ENCODE data around the gene MYO18B.

Gene MYO18B

DNA sequence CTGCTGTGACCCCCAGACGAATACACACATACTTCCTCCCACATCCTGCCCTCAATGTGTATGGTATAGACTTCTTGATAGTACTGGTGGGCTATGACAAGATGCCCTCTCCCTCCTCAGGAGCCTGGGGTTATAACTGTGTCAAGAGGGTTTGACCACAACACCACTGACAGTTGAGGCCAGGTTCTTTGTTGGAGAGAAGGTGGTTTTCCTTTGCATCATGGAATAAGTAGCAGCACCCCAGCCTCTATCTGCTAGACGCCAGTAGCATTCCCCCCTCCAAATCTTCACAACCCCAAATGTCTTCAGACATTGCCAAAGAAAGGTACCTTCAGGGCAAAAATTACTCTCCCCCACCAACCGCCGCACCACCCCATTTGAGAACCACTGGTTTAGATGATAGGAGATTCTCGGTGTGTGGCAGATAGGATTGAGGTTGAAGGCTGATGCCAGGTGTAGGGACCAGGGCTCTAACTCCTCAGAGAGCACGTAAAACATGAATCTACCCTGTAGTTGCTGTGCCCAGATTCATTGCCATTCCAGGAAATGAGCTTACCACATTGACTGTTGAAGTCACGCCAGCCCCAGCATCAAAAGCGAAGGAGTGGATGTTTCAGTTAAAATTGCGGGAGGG, 5.5 kb upstream of the MYO18B start:
- no peak overlapping the region for H3K4me3 ChIP-seq (replicated peaks in 1 of 2; ENCODE audit: low read depth in 2 of 2, low read length in 2 of 2)
- TF ChIP-seq, protein P1, sequence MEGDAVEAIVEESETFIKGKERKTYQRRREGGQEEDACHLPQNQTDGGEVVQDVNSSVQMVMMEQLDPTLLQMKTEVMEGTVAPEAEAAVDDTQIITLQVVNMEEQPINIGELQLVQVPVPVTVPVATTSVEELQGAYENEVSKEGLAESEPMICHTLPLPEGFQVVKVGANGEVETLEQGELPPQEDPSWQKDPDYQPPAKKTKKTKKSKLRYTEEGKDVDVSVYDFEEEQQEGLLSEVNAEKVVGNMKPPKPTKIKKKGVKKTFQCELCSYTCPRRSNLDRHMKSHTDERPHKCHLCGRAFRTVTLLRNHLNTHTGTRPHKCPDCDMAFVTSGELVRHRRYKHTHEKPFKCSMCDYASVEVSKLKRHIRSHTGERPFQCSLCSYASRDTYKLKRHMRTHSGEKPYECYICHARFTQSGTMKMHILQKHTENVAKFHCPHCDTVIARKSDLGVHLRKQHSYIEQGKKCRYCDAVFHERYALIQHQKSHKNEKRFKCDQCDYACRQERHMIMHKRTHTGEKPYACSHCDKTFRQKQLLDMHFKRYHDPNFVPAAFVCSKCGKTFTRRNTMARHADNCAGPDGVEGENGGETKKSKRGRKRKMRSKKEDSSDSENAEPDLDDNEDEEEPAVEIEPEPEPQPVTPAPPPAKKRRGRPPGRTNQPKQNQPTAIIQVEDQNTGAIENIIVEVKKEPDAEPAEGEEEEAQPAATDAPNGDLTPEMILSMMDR (IDR thresholded peaks at IDR 0.05; ENCODE audit: low read depth, low read length): no peak
- DNase-seq (ENCODE audit: low read depth in 2 of 2): no peak

GRCh38 chr22:25739659-25740344, 2.2 kb upstream of the MYO18B start:
- DNase-seq (ENCODE audit: low read depth in 2 of 2): no peak
- TF ChIP-seq, protein P1 (IDR thresholded peaks at IDR 0.05; ENCODE audit: low read depth, low read length): no peak
- no peak overlapping the region for H3K4me3 ChIP-seq (replicated peaks in 1 of 2; ENCODE audit: low read depth in 2 of 2, low read length in 2 of 2)

GRCh38 chr22:25742918-25743708, 1.1 kb downstream of the MYO18B start:
- DNase-seq (ENCODE audit: low read depth in 2 of 2): no peak
- peak overlapping the region in 1 of 2 donors; percentile 8 for H3K4me3 ChIP-seq (replicated peaks in 1 of 2; ENCODE audit: low read depth in 2 of 2, low read length in 2 of 2)
- TF ChIP-seq, protein P1 (IDR thresholded peaks at IDR 0.05; ENCODE audit: low read depth, low read length): no peak

DNA sequence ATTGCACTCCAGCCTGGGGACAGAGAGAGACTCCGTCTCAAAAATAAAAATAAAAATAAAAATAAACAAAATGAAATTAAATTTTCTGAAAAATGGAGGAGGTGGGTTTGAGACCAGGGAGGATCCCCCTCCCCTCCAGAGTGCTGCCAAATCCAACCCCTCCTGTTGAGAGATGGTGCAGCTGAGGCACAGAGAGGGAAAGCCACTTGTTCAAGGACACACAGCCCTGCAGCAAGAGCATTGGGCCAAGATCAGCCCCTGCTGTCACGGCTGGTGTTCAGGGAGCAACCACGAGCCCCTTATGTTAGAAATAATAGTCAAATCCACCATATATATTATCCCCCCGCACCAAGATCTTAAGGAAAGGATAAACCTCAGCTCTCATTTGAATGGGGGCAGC, 2.7 kb downstream of the MYO18B start:
- DNase-seq (ENCODE audit: low read depth in 2 of 2): no peak
- TF ChIP-seq, protein P1 (IDR thresholded peaks at IDR 0.05; ENCODE audit: low read depth, low read length): no peak
- H3K4me3 ChIP-seq (replicated peaks in 1 of 2; ENCODE audit: low read depth in 2 of 2, low read length in 2 of 2): no peak overlapping the region

GRCh38 chr22:25745341-25746011, 3.5 kb downstream of the MYO18B start:
- peak; percentile 67 to 81 for DNase-seq (ENCODE audit: low read depth in 2 of 2)
- TF ChIP-seq, protein P1 (IDR thresholded peaks at IDR 0.05; ENCODE audit: low read depth, low read length): no peak
- H3K4me3 ChIP-seq (replicated peaks in 1 of 2; ENCODE audit: low read depth in 2 of 2, low read length in 2 of 2): no peak overlapping the region

DNA sequence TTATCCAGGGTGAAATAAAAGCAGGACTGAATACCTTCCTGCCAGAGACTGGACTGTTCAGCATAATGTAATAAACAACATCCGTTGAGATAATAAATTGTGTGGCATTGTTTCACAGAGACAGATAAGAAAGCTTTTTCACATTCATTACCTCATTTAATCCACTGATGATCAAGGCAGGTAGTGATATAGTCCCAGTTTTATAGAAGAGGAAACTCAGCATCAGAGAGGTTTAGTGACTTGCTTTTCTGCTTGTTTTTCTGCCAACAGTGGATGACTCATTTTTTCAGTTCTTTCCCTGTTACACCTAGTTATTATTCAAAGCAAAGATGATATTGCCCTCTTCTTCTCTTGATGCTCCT, 4.0 kb downstream of the MYO18B start:
- H3K4me3 ChIP-seq (replicated peaks in 1 of 2; ENCODE audit: low read depth in 2 of 2, low read length in 2 of 2): no peak overlapping the region
- TF ChIP-seq, protein P1 (IDR thresholded peaks at IDR 0.05; ENCODE audit: low read depth, low read length): no peak
- peak; percentile 39 to 76 for DNase-seq (ENCODE audit: low read depth in 2 of 2)

Measured in cardiac fibroblast (primary cell).